NT2/D1 (cell line): ENCODE results near the gene ABCB11.

ENCODE experiments used
- DNase-seq: peaks from one replicate; pipeline ENCODE4 v3.0.0-alpha.2; 2011; ENCODE audit warnings: low read depth, low spot score
- H3K27me3 ChIP-seq: 2 replicates; pipeline ENCODE4 v1.6.0; 2011; ENCODE audit warnings: mild to moderate bottlenecking; ENCODE audit not compliant: insufficient read length, insufficient read depth
- H3K36me3 ChIP-seq: 2 replicates; pipeline ENCODE4 v1.6.1; 2011; ENCODE audit warnings: mild to moderate bottlenecking, low read length, mixed read lengths; ENCODE audit not compliant: insufficient read depth, insufficient read length
- H3K4me1 ChIP-seq: 2 replicates; pipeline ENCODE4 v1.5.1; 2011; ENCODE audit not compliant: insufficient read depth, insufficient read length
- H3K4me3 ChIP-seq: 2 replicates; pipeline ENCODE4 v1.5.1; 2011; ENCODE audit warnings: low read depth; ENCODE audit not compliant: insufficient read length
- H3K9ac ChIP-seq: 2 replicates; pipeline ENCODE4 v1.6.0; 2011; ENCODE audit warnings: low read depth; ENCODE audit not compliant: insufficient read length
- H3K9me3 ChIP-seq: 2 replicates; pipeline ENCODE4 v1.5.1; 2011; ENCODE audit warnings: mild to moderate bottlenecking, low read length; ENCODE audit not compliant: insufficient read depth
- SUZ12 ChIP-seq: IDR thresholded peaks from 2 replicates; pipeline ENCODE4 v1.6.1; 2011; ENCODE audit not compliant: insufficient read length, insufficient read depth; ENCODE audit errors: extremely low read depth
- YY1 ChIP-seq: IDR thresholded peaks from 2 replicates; pipeline ENCODE4 v1.6.1; 2011; ENCODE audit not compliant: insufficient read length, insufficient read depth
- ZNF274 ChIP-seq: IDR thresholded peaks from 2 replicates; pipeline ENCODE4 v1.6.1; 2011; ENCODE audit warnings: mild to moderate bottlenecking, low read depth, low read length

ABCB11 gene

DNA sequence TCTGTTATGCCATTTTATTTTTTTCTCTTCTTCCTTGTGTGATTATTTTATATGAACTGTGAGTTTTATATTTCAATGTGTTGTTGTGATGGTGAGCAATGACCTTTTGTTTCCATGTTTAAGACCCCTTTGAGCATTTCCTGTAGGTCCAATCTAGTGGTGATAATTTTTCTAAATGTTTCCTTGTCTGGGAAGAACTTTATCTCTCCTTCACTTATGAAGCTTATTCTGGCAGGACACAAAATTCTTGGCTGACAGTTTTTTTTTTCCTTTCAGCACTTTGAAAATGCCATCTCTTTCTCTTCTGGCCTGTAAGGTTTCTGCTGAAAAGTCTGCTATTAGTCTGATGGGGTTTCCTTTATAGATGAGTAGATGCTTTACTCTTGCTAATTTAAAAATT, 76.9 kb downstream of the ABCB11 start:
- DNase-seq, result no peak
- Histone ChIP-seq H3K4me3 (no peak overlapping the region), H3K27me3 (no peaks in the 10 kb centered on the region), H3K9ac (no peak overlapping the region), H3K4me1 (no peaks in the 10 kb centered on the region), H3K9me3 (peaks cover 19% of the 10 kb centered on the region; the same call in 1 of the 2 replicates), H3K36me3 (no peaks in the 10 kb centered on the region)
- TF ChIP-seq ZNF274 (no peak), YY1 (no peak), SUZ12 (no peak)

GRCh38 chr2:168952424-168952823, 78.7 kb downstream of the ABCB11 start:
- Histone ChIP-seq H3K4me1 (no peaks in the 10 kb centered on the region), H3K9ac (no peak overlapping the region), H3K36me3 (no peaks in the 10 kb centered on the region), H3K9me3 (peaks cover 19% of the 10 kb centered on the region; the same call in 1 of the 2 replicates), H3K27me3 (no peaks in the 10 kb centered on the region), H3K4me3 (no peak overlapping the region)
- DNase-seq, result no peak
- no peak for TF ChIP-seq SUZ12
- no peak for TF ChIP-seq ZNF274
- no peak for TF ChIP-seq YY1

GRCh38 chr2:168951871-168952270, 79.3 kb downstream of the ABCB11 start:
- H3K27me3 ChIP-seq, result no peaks in the 10 kb centered on the region
- no peak for DNase-seq
- H3K4me3 ChIP-seq, result no peak overlapping the region
- H3K9ac ChIP-seq, result no peak overlapping the region
- TF ChIP-seq SUZ12, result no peak
- no peak for TF ChIP-seq YY1
- no peak for TF ChIP-seq ZNF274
- H3K9me3 ChIP-seq, result peaks cover 19% of the 10 kb centered on the region; the same call in 1 of the 2 replicates
- H3K36me3 ChIP-seq, result no peaks in the 10 kb centered on the region
- no peaks in the 10 kb centered on the region for H3K4me1 ChIP-seq

DNA sequence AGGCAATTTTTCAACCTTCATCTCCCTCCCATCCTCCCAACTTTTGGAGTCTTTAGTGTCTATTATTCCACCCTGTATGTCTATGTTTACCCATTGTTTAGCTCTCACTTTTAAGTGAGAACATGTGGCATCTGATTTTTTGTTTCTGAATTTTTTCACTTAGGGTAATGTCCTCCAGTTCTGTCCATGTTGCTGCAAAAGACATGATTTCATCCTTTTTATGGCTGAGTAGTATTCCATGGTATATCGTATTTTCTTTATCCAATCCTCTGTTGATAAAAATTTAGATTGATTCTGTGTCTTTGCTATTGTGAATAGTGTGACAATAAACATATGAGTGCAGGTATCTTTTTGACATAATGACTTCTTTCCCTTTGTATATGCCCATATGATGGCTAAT, 81.8 kb downstream of the ABCB11 start:
- H3K4me1 ChIP-seq, result no peaks in the 10 kb centered on the region
- H3K36me3 ChIP-seq, result no peaks in the 10 kb centered on the region
- H3K9me3 ChIP-seq, result peaks cover 10% of the 10 kb centered on the region; the same call in 1 of the 2 replicates
- TF ChIP-seq SUZ12, result no peak
- no peak for TF ChIP-seq YY1
- no peak for TF ChIP-seq ZNF274
- H3K27me3 ChIP-seq, result no peaks in the 10 kb centered on the region
- H3K9ac ChIP-seq, result no peak overlapping the region
- no peak for DNase-seq
- no peak overlapping the region for H3K4me3 ChIP-seq

GRCh38 chr2:168948621-168949212, 82.4 kb downstream of the ABCB11 start:
- Histone ChIP-seq H3K4me3 (no peak overlapping the region), H3K36me3 (no peaks in the 10 kb centered on the region), H3K9me3 (peaks cover 8% of the 10 kb centered on the region; the same call in 1 of the 2 replicates), H3K9ac (no peak overlapping the region), H3K4me1 (no peaks in the 10 kb centered on the region), H3K27me3 (no peaks in the 10 kb centered on the region)
- no peak for DNase-seq
- TF ChIP-seq YY1, result no peak
- TF ChIP-seq SUZ12, result no peak
- no peak for TF ChIP-seq ZNF274

- Histone ChIP-seq H3K4me3 (no peak overlapping the region), H3K9ac (no peak overlapping the region), H3K9me3 (no peaks in the 10 kb centered on the region), H3K4me1 (no peaks in the 10 kb centered on the region), H3K36me3 (no peaks in the 10 kb centered on the region), H3K27me3 (no peaks in the 10 kb centered on the region)
- no peak for TF ChIP-seq YY1
- no peak for TF ChIP-seq SUZ12
- no peak for TF ChIP-seq ZNF274
- no peak for DNase-seq
Measured at GRCh38 chr2:168945508-168945907, 85.6 kb downstream of the ABCB11 start.

DNA sequence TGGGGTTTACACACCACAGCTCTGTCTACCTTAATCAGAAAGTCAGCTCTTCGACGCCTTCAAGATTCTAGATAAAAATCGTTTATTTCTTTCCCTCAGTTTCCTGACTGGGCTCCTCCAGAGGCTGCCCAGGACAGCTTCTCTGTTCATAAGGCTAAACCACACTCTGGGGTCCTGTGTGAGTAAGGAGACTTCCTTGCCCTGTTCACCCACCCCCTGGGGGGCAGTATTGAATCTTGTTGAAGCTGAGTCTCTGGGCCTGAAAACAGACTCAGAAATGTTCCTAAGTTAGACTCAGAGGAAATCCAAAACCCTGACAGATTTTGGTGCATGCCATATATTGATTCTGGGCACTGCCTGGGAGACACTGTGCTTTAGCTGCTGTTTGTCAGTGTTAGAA, 87.1 kb downstream of the ABCB11 start:
- no peak for TF ChIP-seq YY1
- no peak for TF ChIP-seq ZNF274
- no peak for TF ChIP-seq SUZ12
- no peaks in the 10 kb centered on the region for H3K9me3 ChIP-seq
- H3K27me3 ChIP-seq, result no peaks in the 10 kb centered on the region
- no peaks in the 10 kb centered on the region for H3K36me3 ChIP-seq
- H3K4me3 ChIP-seq, result no peak overlapping the region
- DNase-seq, result no peak
- no peak overlapping the region for H3K9ac ChIP-seq
- no peaks in the 10 kb centered on the region for H3K4me1 ChIP-seq
